LNCaP clone FGC (cell line): ENCODE results near the gene FFAR3.
"Not testable (repeated sequence)": the region's sequence is repeated elsewhere in the genome, so short reads cannot be mapped to it uniquely, and the experiment has no call there.

ENCODE experiments used
- DNase-seq: peaks from one replicate; pipeline ENCODE4 v3.0.0-alpha.2; 2011; ENCODE audit warnings: low read depth
- H3K4me3 ChIP-seq: 2 replicates; pipeline ENCODE4 v1.5.1; 2011; ENCODE audit warnings: mild to moderate bottlenecking, low read depth, low read length, control low read depth
- CTCF ChIP-seq: IDR thresholded peaks from 2 replicates; pipeline ENCODE4 v1.5.1; 2012; ENCODE audit warnings: mild to moderate bottlenecking; ENCODE audit not compliant: control insufficient read depth, insufficient read depth; ENCODE audit errors: extremely low read depth

Gene FFAR3

GRCh38 chr19:35354898-35355297 lies 3.4 kb upstream of the FFAR3 start:
- TF ChIP-seq CTCF = no peak
- no peak for DNase-seq
- H3K4me3 ChIP-seq = no peak overlapping the region

- no peak for TF ChIP-seq CTCF
- H3K4me3 ChIP-seq = no peak overlapping the region
- DNase-seq = no peak
Observed at GRCh38 chr19:35355791-35356460, 2.3 kb upstream of the FFAR3 start.

DNA sequence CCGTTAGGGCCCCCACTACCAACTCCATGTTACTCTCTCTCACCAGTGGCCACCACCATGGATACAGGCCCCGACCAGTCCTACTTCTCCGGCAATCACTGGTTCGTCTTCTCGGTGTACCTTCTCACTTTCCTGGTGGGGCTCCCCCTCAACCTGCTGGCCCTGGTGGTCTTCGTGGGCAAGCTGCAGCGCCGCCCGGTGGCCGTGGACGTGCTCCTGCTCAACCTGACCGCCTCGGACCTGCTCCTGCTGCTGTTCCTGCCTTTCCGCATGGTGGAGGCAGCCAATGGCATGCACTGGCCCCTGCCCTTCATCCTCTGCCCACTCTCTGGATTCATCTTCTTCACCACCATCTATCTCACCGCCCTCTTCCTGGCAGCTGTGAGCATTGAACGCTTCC lies 574 bp downstream of the FFAR3 start:
- not testable (repeated sequence) for DNase-seq, H3K4me3 ChIP-seq

GRCh38 chr19:35359395-35359794 lies 1.1 kb downstream of the FFAR3 start:
- not testable (repeated sequence) for DNase-seq, H3K4me3 ChIP-seq

GRCh38 chr19:35360081-35360480 lies 1.8 kb downstream of the FFAR3 start:
- DNase-seq, H3K4me3 ChIP-seq: not testable (repeated sequence)

- no peak overlapping the region for H3K4me3 ChIP-seq
- TF ChIP-seq CTCF = no peak
- no peak for DNase-seq
Observed at GRCh38 chr19:35360880-35361420, 2.7 kb downstream of the FFAR3 start.

DNA sequence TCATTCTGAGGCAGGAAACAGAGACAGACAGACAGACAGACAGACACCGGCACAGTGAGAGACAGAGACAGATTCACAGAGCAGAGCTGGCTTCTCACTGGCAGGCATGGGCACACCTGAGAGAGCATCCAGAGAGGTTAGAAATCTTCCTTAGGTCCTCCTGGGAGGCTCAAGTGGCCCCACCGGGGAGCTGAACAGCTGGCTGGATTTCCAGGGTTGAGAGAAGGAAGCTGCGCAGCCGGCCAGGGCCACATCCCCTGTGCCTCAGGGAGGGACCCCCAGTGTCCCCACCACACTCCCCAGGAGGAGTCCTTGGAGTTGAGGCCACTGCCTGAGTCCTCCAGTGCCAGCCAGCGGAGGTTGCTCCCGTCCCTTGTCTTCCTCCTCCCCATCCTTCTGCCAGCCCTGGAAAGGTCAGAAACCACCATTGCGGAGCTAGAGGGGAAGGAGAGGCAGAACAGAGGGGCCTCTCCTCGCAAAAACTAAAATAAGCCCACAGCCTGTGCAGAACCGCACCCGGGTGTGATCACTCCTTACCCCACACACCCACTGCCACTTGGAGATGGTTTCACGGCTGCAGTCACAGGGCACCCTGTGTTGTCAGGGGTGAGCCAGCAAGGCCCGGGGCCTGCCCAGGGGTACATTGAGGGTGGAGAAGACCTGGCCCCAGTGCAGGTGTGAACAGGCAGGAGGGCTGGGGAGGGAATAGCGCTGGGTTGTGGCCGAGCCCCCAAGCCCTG lies 4.2 kb downstream of the FFAR3 start:
- no peak for DNase-seq
- no peak for TF ChIP-seq CTCF
- no peak overlapping the region for H3K4me3 ChIP-seq

GRCh38 chr19:35363001-35363590 lies 4.8 kb downstream of the FFAR3 start:
- DNase-seq = no peak
- H3K4me3 ChIP-seq = no peak overlapping the region
- no peak for TF ChIP-seq CTCF
